Natural killer cell treated with Interleukin-12 subunit alpha and Interleukin-12 subunit beta and Interleukin-15 and Interleukin-18, amount 100 ng/mL, for 72 hours (primary cell): ENCODE data around the gene OPRM1. TPM values are rescaled to one million over a fixed set of nuclear protein-coding genes. Genes with fewer than 3 reads are reported as not detected.

Experiments used
- ATAC-seq, 2 donors: fragments of 150-1000 bp; cut with Tn5 transposase in 1 of 2; sonication (Bioruptor Pico), chemical (Tn5 transposase) in 1 of 2; 2 replicates each; pipeline ENCODE4 v1.10.0; 2021
- DNase-seq: peaks from one replicate; pipeline ENCODE4 v3.0.0; 2022; ENCODE audit warnings: low spot score
- H3K27ac Mint-ChIP-seq, 2 donors: 1 replicate in 1 of 2; 2 replicates in 1 of 2; pipeline ENCODE4 v1.8.0; 2022; ENCODE audit warnings: mixed read lengths in 2 of 2, mild to moderate bottlenecking in 1 of 2, moderate library complexity in 1 of 2
- H3K27me3 Mint-ChIP-seq, 2 donors: 1 replicate in 1 of 2; 2 replicates in 1 of 2; pipeline ENCODE4 v1.8.0; 2022; ENCODE audit warnings: mixed read lengths in 2 of 2
- H3K36me3 Mint-ChIP-seq: one replicate; pipeline ENCODE4 v1.8.0; 2022; ENCODE audit warnings: mixed read lengths
- H3K4me1 Mint-ChIP-seq, 2 donors: 1 replicate in 1 of 2; 2 replicates in 1 of 2; pipeline ENCODE4 v1.8.0; 2022; ENCODE audit warnings: low read depth in 2 of 2, mixed read lengths in 2 of 2, mild to moderate bottlenecking in 1 of 2
- H3K4me3 Mint-ChIP-seq: one replicate; pipeline ENCODE4 v1.8.0; 2022; ENCODE audit warnings: mixed read lengths
- H3K9me3 Mint-ChIP-seq: 2 replicates; pipeline ENCODE4 v1.8.0; 2022; ENCODE audit warnings: mixed read lengths
- total RNA-seq, 2 donors: library from RNA; stranded (reverse); gene quantifications; one replicate each; pipeline ENCODE4 v1.2.3, GENCODE V29; 2022

Gene OPRM1
- total RNA-seq, 2 donors from 2014 or later = not detected

- Mint-ChIP-seq H3K36me3 (peaks cover 41% of the 10 kb centered on the region), H3K9me3 (no peaks in the 10 kb centered on the region), H3K27me3 (no peaks in the 10 kb centered on the region), H3K4me1 (peaks cover 6 to 11% of the 10 kb centered on the region in 2 donors), H3K4me3 (no peak overlapping the region), H3K27ac (peak overlapping the region in 1 of 2 donors; percentile 57)
- DNase-seq (no peak), ATAC-seq (no peak)
Measured at GRCh38 chr6:154210678-154211077, 171.6 kb downstream of the OPRM1 start.

GRCh38 chr6:154213782-154214181 is 174.7 kb downstream of the OPRM1 start:
- Mint-ChIP-seq H3K4me1 (peaks cover 7 to 8% of the 10 kb centered on the region in 2 donors), H3K9me3 (no peaks in the 10 kb centered on the region), H3K27me3 (no peaks in the 10 kb centered on the region), H3K27ac (no peak overlapping the region), H3K36me3 (peaks cover 21% of the 10 kb centered on the region), H3K4me3 (no peak overlapping the region)
- ATAC-seq = no peak
- DNase-seq = no peak

- no peak for DNase-seq
- Mint-ChIP-seq H3K27ac (peak overlapping the region in 1 of 2 donors; percentile 46), H3K4me3 (no peak overlapping the region), H3K9me3 (no peaks in the 10 kb centered on the region), H3K4me1 (peaks cover 26% of the 10 kb centered on the region in 2 donors), H3K27me3 (no peaks in the 10 kb centered on the region), H3K36me3 (peaks cover 15% of the 10 kb centered on the region)
- no peak for ATAC-seq
Measured at GRCh38 chr6:154218301-154218700, 179.3 kb downstream of the OPRM1 start.

- Mint-ChIP-seq H3K36me3 (peaks cover 15% of the 10 kb centered on the region), H3K27me3 (no peaks in the 10 kb centered on the region), H3K4me3 (no peak overlapping the region), H3K4me1 (peaks cover 26 to 29% of the 10 kb centered on the region in 2 donors), H3K9me3 (no peaks in the 10 kb centered on the region), H3K27ac (peak overlapping the region; percentile 28 to 46)
- no peak for DNase-seq
- ATAC-seq = no peak
Measured at GRCh38 chr6:154218787-154219186, 179.7 kb downstream of the OPRM1 start.

GRCh38 chr6:154219250-154219649 is 180.2 kb downstream of the OPRM1 start:
- Mint-ChIP-seq H3K27me3 (no peaks in the 10 kb centered on the region), H3K27ac (peak overlapping the region; percentile 28 to 66), H3K9me3 (no peaks in the 10 kb centered on the region), H3K36me3 (peaks cover 15% of the 10 kb centered on the region), H3K4me1 (peaks cover 26 to 33% of the 10 kb centered on the region in 2 donors), H3K4me3 (no peak overlapping the region)
- ATAC-seq (no peak), DNase-seq (no peak)

GRCh38 chr6:154222716-154223115 is 183.7 kb downstream of the OPRM1 start:
- Mint-ChIP-seq H3K27me3 (no peaks in the 10 kb centered on the region), H3K9me3 (no peaks in the 10 kb centered on the region), H3K4me1 (peaks cover 38 to 46% of the 10 kb centered on the region in 2 donors), H3K4me3 (no peak overlapping the region), H3K27ac (peak overlapping the region; percentile 40 to 78), H3K36me3 (peaks cover 19% of the 10 kb centered on the region)
- ATAC-seq (no peak), DNase-seq (no peak)

GRCh38 chr6:154223296-154223695 is 184.3 kb downstream of the OPRM1 start:
- Mint-ChIP-seq H3K4me3 (no peak overlapping the region), H3K27me3 (no peaks in the 10 kb centered on the region), H3K4me1 (peaks cover 38 to 47% of the 10 kb centered on the region in 2 donors), H3K9me3 (no peaks in the 10 kb centered on the region), H3K27ac (peak overlapping the region; percentile 34 to 78), H3K36me3 (peaks cover 19% of the 10 kb centered on the region)
- DNase-seq = no peak
- ATAC-seq = no peak

GRCh38 chr6:154226461-154226860 is 187.4 kb downstream of the OPRM1 start:
- H3K9me3 Mint-ChIP-seq = no peaks in the 10 kb centered on the region
- H3K27ac Mint-ChIP-seq = peak overlapping the region; percentile 7 to 8
- DNase-seq (no peak), ATAC-seq (no peak)
- no peaks in the 10 kb centered on the region for H3K27me3 Mint-ChIP-seq
- no peak overlapping the region for H3K4me3 Mint-ChIP-seq
- H3K36me3 Mint-ChIP-seq = peaks cover 8% of the 10 kb centered on the region
- peaks cover 55 to 59% of the 10 kb centered on the region in 2 donors for H3K4me1 Mint-ChIP-seq

- no peak overlapping the region for H3K4me3 Mint-ChIP-seq
- DNase-seq = no peak
- no peaks in the 10 kb centered on the region for H3K27me3 Mint-ChIP-seq
- H3K27ac Mint-ChIP-seq = peak overlapping the region; percentile 98 to 99
- H3K9me3 Mint-ChIP-seq = no peaks in the 10 kb centered on the region
- peaks cover 55 to 59% of the 10 kb centered on the region in 2 donors for H3K4me1 Mint-ChIP-seq
- H3K36me3 Mint-ChIP-seq = peaks cover 6% of the 10 kb centered on the region
- ATAC-seq = no peak
Measured at GRCh38 chr6:154227862-154228520, 189.0 kb downstream of the OPRM1 start.

- Mint-ChIP-seq H3K4me1 (peaks cover 56% of the 10 kb centered on the region in 2 donors), H3K27ac (peak overlapping the region; percentile 98 to 99), H3K9me3 (no peaks in the 10 kb centered on the region), H3K27me3 (no peaks in the 10 kb centered on the region), H3K36me3 (peaks cover 4% of the 10 kb centered on the region), H3K4me3 (no peak overlapping the region)
- DNase-seq (no peak), ATAC-seq (no peak)
Measured at GRCh38 chr6:154228521-154228905, 189.5 kb downstream of the OPRM1 start.

GRCh38 chr6:154229786-154230185 is 190.7 kb downstream of the OPRM1 start:
- no peaks in the 10 kb centered on the region for H3K27me3 Mint-ChIP-seq
- no peaks in the 10 kb centered on the region for H3K9me3 Mint-ChIP-seq
- H3K4me1 Mint-ChIP-seq = peaks cover 61 to 69% of the 10 kb centered on the region in 2 donors
- peak; percentile 81 for DNase-seq
- peak overlapping the region; percentile 92 for H3K4me3 Mint-ChIP-seq
- H3K27ac Mint-ChIP-seq = peak overlapping the region; percentile 98 to 99
- peaks cover 9% of the 10 kb centered on the region for H3K36me3 Mint-ChIP-seq
- peak; percentile 87 to 92 for ATAC-seq

GRCh38 chr6:154230393-154230792 is 191.4 kb downstream of the OPRM1 start:
- Mint-ChIP-seq H3K27ac (peak overlapping the region; percentile 98 to 99), H3K4me1 (peaks cover 63 to 71% of the 10 kb centered on the region in 2 donors), H3K36me3 (peaks cover 9% of the 10 kb centered on the region), H3K27me3 (no peaks in the 10 kb centered on the region), H3K9me3 (no peaks in the 10 kb centered on the region), H3K4me3 (peak overlapping the region; percentile 92)
- no peak for DNase-seq
- no peak for ATAC-seq

GRCh38 chr6:154230910-154231595 is 192.0 kb downstream of the OPRM1 start:
- peaks cover 9% of the 10 kb centered on the region for H3K36me3 Mint-ChIP-seq
- DNase-seq (no peak), ATAC-seq (peak; percentile 41 to 61)
- H3K27ac Mint-ChIP-seq = peak overlapping the region; percentile 98 to 99
- peak overlapping the region; percentile 92 for H3K4me3 Mint-ChIP-seq
- H3K4me1 Mint-ChIP-seq = peaks cover 63 to 69% of the 10 kb centered on the region in 2 donors
- no peaks in the 10 kb centered on the region for H3K27me3 Mint-ChIP-seq
- no peaks in the 10 kb centered on the region for H3K9me3 Mint-ChIP-seq
